K562 (cell line): Measurements from ENCODE around the gene NEK4. TPM values are rescaled to one million over a fixed set of nuclear protein-coding genes. Genes with fewer than 3 reads are reported as not detected.

Source experiments
- ATAC-seq: fragments of 200-7000 bp; cut with Tn5 transposase; 3 replicates; pipeline ENCODE4 v1.9.1; 2020; ENCODE audit warnings: moderate library complexity
- BruUV-seq: library from RNA; stranded (reverse); fragments of 400-500 nt; replicated peaks from 2 replicates; lab custom pipeline; 2021; lab: Mats Ljungman, UMichigan
- CTCF ChIA-PET: fragments of 300-600 bp; formaldehyde crosslinking; extraction: SDS; loops from one replicate; lab custom pipeline; 2021; ENCODE audit warnings: low intra/inter-chr PET ratio; lab: Yijun Ruan, JAX
- POLR2A ChIA-PET: fragments of 300-600, 350-650 bp; sonication (Branson Sonifier 250); formaldehyde crosslinking; extraction: SDS; loops from one replicate; lab custom pipeline; 2021; ENCODE audit warnings: antibody characterized with exemption, inconsistent platforms; lab: Yijun Ruan, JAX
- DNase-seq, 4 experiments: peaks; one replicate each; pipeline versions ENCODE4 v3.0.0 to v3.0.0-alpha.2; 2011 to 2018; ENCODE audit warnings: low spot score in 3 of 4, mixed read lengths in 3 of 4; ENCODE audit errors: extremely low read depth in 1 of 4
- FAIRE-seq: peaks from 2 replicates; lab custom pipeline; 2011; peaks lifted over from hg19 to GRCh38; lab: Jason Lieb, UNC
- H2AFZ ChIP-seq: 2 replicates; pipeline ENCODE4 v1.6.0; 2011; ENCODE audit warnings: low read depth, low read length, control low read depth, inconsistent platforms
- H3K27ac ChIP-seq: fragments of 200-600 bp; 3 replicates; pipeline ENCODE4 v1.8.0; 2011; ENCODE audit warnings: low read depth, mild to moderate bottlenecking, control low read depth, inconsistent platforms, low read length, moderate library complexity, mixed read lengths; ENCODE audit errors: extremely low read depth
- H3K27me3 ChIP-seq, 2 experiments: fragments of 300-600 bp in 1 of 2; 2 replicates in 1 of 2; 3 replicates in 1 of 2; pipeline versions ENCODE4 v1.6.0 to v1.8.0; 2011; ENCODE audit warnings: inconsistent platforms in 2 of 2, low read length in 2 of 2, mild to moderate bottlenecking in 1 of 2, mixed read lengths in 1 of 2, moderate library complexity in 1 of 2; ENCODE audit not compliant: control insufficient read depth in 2 of 2, insufficient read depth in 2 of 2
- H3K36me3 ChIP-seq: fragments of 300-600 bp; 3 replicates; pipeline ENCODE4 v1.8.0; 2011; ENCODE audit warnings: mild to moderate bottlenecking, low read length, inconsistent platforms; ENCODE audit not compliant: control insufficient read depth, insufficient read depth
- H3K4me1 ChIP-seq, 2 experiments: fragments of 200-600 bp in 1 of 2; replicated peaks in 1 of 2; 2 replicates in 1 of 2; 3 replicates in 1 of 2; pipeline versions ENCODE4 v1.5.1 to v1.8.0; 2011; ENCODE audit warnings: inconsistent platforms in 2 of 2, low read length in 2 of 2, mild to moderate bottlenecking in 1 of 2, mixed read lengths in 1 of 2, moderate library complexity in 1 of 2; ENCODE audit not compliant: control insufficient read depth in 2 of 2, insufficient read depth in 2 of 2
- H3K4me2 ChIP-seq: 2 replicates; pipeline ENCODE4 v1.6.1; 2011; ENCODE audit warnings: low read length, control low read depth, inconsistent platforms, mixed read lengths; ENCODE audit not compliant: insufficient read depth
- H3K4me3 ChIP-seq: fragments of 200-600 bp; sonication (generic), shearing (Covaris generic); 2 replicates; pipeline ENCODE4 v1.5.1; 2016; ENCODE audit warnings: control low read depth, inconsistent platforms
- H3K79me2 ChIP-seq: fragments of 200-600 bp; 3 replicates; pipeline ENCODE4 v1.8.0; 2011; ENCODE audit warnings: low read length, inconsistent platforms; ENCODE audit not compliant: control insufficient read depth, insufficient read depth
- H3K9ac ChIP-seq, 2 experiments: 2 replicates each; pipeline versions ENCODE4 v1.6.0 to v1.6.1; 2011; ENCODE audit warnings: low read depth in 2 of 2, low read length in 2 of 2, control low read depth in 1 of 2, inconsistent platforms in 1 of 2, mild to moderate bottlenecking in 1 of 2, mixed read lengths in 1 of 2; ENCODE audit not compliant: insufficient read depth in 1 of 2
- H3K9me1 ChIP-seq: one replicate; pipeline ENCODE4 v1.6.0; 2011; ENCODE audit warnings: inconsistent platforms, mild to moderate bottlenecking, low read length, moderate library complexity; ENCODE audit not compliant: control insufficient read depth, insufficient read depth
- H3K9me3 ChIP-seq: replicated peaks from 2 replicates; pipeline ENCODE4 v1.5.1; 2011; ENCODE audit warnings: low read depth, low read length, inconsistent platforms; ENCODE audit not compliant: control insufficient read depth, insufficient read depth
- H4K20me1 ChIP-seq: replicated peaks from 2 replicates; pipeline ENCODE4 v1.6.1; 2011; ENCODE audit warnings: low read length, inconsistent platforms, mixed read lengths; ENCODE audit not compliant: control insufficient read depth, insufficient read depth
- PTRF ChIP-seq: fragments of 450-650 bp; IDR thresholded peaks from 2 replicates; pipeline ENCODE4 v1.6.1; 2016; ENCODE audit warnings: mild to moderate bottlenecking, missing genetic modification characterization, missing compliant biosample characterization
- SREBF1 ChIP-seq: fragments of 150-350 bp; IDR thresholded peaks from 2 replicates; pipeline ENCODE4 v1.6.1; 2014; ENCODE audit warnings: antibody characterized with exemption, low read depth, low read length, borderline replicate concordance
- ZNF764 ChIP-seq: fragments of 250-450 bp; sonication (Bioruptor Pico); IDR thresholded peaks from 2 replicates; pipeline ENCODE4 v1.4.0; 2020; ENCODE audit warnings: low read depth, mild to moderate bottlenecking, moderate library complexity
- WGBS: fragments of 100-300 bp; shearing (Covaris generic); methylation state at CpG from one replicate; pipeline ENCODE4 v1.1.6; 2016; ENCODE audit warnings: low coverage, mixed read lengths; ENCODE audit not compliant: insufficient coverage; ENCODE audit errors: missing lambda C conversion rate; 5-methylcytosine and 5-hydroxymethylcytosine counted together
- in situ Hi-C: fragments of 300-500 bp; cut with MboI; formaldehyde crosslinking; loops from 4 replicates; pipeline ENCODE4 v1.15.0; 2018; ENCODE audit warnings: inconsistent platforms, mixed read lengths
- intact Hi-C: fragments of 100-400 bp; cut with micrococcal nuclease; formaldehyde crosslinking; loops from 2 replicates; pipeline ENCODE4 v1.14.2; 2022
- polyA plus RNA-seq, 8 experiments: library from polyadenylated mRNA; depleted of rRNA in 4 of 8; stranded (reverse) in 5 of 8; unstranded in 3 of 8; fragments of >200 nt; fragmentation: Nextera tagmentation in 2 of 8; fragmentation: Illumina TruSeq in 1 of 8; extraction: Ambion mirVana in 2 of 8; extraction: Trizol in 1 of 8; gene quantifications; 2 replicates each; pipeline versions ENCODE4 v1.2.1 to v1.2.3, GENCODE V29; 2011 to 2014; ENCODE audit warnings: inconsistent platforms in 1 of 8, missing spikeins in 1 of 8
- total RNA-seq, 7 experiments: library from RNA; depleted of rRNA in 6 of 7; stranded (reverse); fragments of >200 nt in 6 of 7; fragmentation: Illumina TruSeq in 2 of 7; extraction: Trizol in 2 of 7; gene quantifications; 2 replicates each; pipeline versions ENCODE4 v1.2.1 to v1.2.3, GENCODE V29; 2011 to 2021; ENCODE audit warnings: low replicate concordance in 1 of 7
- TF ChIP-seq, protein P1 (sequence below): fragments of 250-450 bp; sonication (Bioruptor Pico); IDR thresholded peaks from 2 replicates; pipeline ENCODE4 v1.8.0; 2022; ENCODE audit warnings: inconsistent platforms

Gene NEK4
- total and polyA plus RNA-seq, 9 of the 15 experiments (the other 6 are each of a cell fraction or from before 2014, with no cell fraction given) = 5.8 to 23.1 (median 16.6) TPM

GRCh38 chr3:52743152-52743551 lies 27.6 kb downstream of the NEK4 start:
- ATAC-seq = no peak
- intact Hi-C loops (loop anchor here (5.0 to 10.0 kb wide), 2 partner anchors 89 to 332 kb away; partner anchors contain the start of gene ITIH4), in situ Hi-C loops (no loop called here)
- no peak for FAIRE-seq
- Histone ChIP-seq H3K4me2 (no peak overlapping the region), H3K27me3 (no peaks in the 10 kb centered on the region), H3K9ac (no peak overlapping the region), H3K9me1 (no peaks in the 10 kb centered on the region), H3K79me2 (no peaks in the 10 kb centered on the region), H3K36me3 (peaks cover 56% of the 10 kb centered on the region; the same call in 2 of the 3 replicates), H3K9me3 (no peaks in the 10 kb centered on the region), H3K4me3 (no peak overlapping the region), H4K20me1 (no peaks in the 10 kb centered on the region), H2AFZ (no peak overlapping the region), H3K27ac (no peak overlapping the region), H3K4me1 (no peaks in the 10 kb centered on the region)
- TF ChIP-seq, protein P1, sequence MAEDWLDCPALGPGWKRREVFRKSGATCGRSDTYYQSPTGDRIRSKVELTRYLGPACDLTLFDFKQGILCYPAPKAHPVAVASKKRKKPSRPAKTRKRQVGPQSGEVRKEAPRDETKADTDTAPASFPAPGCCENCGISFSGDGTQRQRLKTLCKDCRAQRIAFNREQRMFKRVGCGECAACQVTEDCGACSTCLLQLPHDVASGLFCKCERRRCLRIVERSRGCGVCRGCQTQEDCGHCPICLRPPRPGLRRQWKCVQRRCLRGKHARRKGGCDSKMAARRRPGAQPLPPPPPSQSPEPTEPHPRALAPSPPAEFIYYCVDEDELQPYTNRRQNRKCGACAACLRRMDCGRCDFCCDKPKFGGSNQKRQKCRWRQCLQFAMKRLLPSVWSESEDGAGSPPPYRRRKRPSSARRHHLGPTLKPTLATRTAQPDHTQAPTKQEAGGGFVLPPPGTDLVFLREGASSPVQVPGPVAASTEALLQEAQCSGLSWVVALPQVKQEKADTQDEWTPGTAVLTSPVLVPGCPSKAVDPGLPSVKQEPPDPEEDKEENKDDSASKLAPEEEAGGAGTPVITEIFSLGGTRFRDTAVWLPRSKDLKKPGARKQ = no peak
- TF ChIP-seq ZNF764 (CRISPR knock-in tag) (no peak), PTRF (no peak), SREBF1 (no peak)
- DNase-seq = no peak
- no TSS peak for BruUV-seq
- ChIA-PET CTCF (interaction anchor here (1.7 kb wide), 1 partner anchor 56 kb away, joined by 3 read pairs; no protein-coding TSS in a partner anchor), POLR2A (no interaction called here)
- WGBS = 98% methylated on average over 4 of the region's 5 CpGs
